Left renal pelvis (tissue), 4 donors: ENCODE measurements around the gene SPATA19. TPM values are rescaled to one million over a fixed set of nuclear protein-coding genes. Genes with fewer than 3 reads are reported as not detected.

ENCODE experiments used
- DNase-seq, 4 donors: peaks; one replicate each; pipeline ENCODE4 v3.0.0-alpha.2; 2013; ENCODE audit warnings: low read depth in 4 of 4, low spot score in 3 of 4
- polyA plus RNA-seq, 4 donors: library from polyadenylated mRNA; unstranded; fragments of 120-200 nt; gene quantifications; one replicate each; pipeline ENCODE4 v1.2.1, GENCODE V29; 2013; ENCODE audit not compliant: insufficient read length in 4 of 4

Gene SPATA19
- polyA plus RNA-seq, 4 donors = not detected

- no peak for DNase-seq
These were observed 51.9 kb downstream of the SPATA19 start for GRCh38 chr11:133793271-133794035.

- no peak for DNase-seq
These were observed 54.3 kb downstream of the SPATA19 start for GRCh38 chr11:133790995-133791394.

Other genes with a start within 250 kb of the SPATA19 start
- 10 to 100 TPM in 1 of 4 donors, 1 to 10 TPM in 3; 4.4 to 10.2 (median 7.1) TPM for gene IGSF9B, start 111.5 kb upstream of the SPATA19 start, polyA plus RNA-seq
- 10 to 100 TPM; 52.6 to 59.7 (median 57.0) TPM for gene JAM3, start 223.6 kb upstream of the SPATA19 start, polyA plus RNA-seq